Smooth muscle cell of the pulmonary artery (primary cell): ENCODE results near the gene KTN1. TPM values are rescaled to one million over a fixed set of nuclear protein-coding genes. Genes with fewer than 3 reads are reported as not detected.

ENCODE experiments used
- total RNA-seq: library from RNA; depleted of rRNA; stranded (reverse); fragments of >200 nt; gene quantifications from 2 replicates; pipeline ENCODE4 v1.2.3, GENCODE V29; 2014

KTN1 gene, protein sequence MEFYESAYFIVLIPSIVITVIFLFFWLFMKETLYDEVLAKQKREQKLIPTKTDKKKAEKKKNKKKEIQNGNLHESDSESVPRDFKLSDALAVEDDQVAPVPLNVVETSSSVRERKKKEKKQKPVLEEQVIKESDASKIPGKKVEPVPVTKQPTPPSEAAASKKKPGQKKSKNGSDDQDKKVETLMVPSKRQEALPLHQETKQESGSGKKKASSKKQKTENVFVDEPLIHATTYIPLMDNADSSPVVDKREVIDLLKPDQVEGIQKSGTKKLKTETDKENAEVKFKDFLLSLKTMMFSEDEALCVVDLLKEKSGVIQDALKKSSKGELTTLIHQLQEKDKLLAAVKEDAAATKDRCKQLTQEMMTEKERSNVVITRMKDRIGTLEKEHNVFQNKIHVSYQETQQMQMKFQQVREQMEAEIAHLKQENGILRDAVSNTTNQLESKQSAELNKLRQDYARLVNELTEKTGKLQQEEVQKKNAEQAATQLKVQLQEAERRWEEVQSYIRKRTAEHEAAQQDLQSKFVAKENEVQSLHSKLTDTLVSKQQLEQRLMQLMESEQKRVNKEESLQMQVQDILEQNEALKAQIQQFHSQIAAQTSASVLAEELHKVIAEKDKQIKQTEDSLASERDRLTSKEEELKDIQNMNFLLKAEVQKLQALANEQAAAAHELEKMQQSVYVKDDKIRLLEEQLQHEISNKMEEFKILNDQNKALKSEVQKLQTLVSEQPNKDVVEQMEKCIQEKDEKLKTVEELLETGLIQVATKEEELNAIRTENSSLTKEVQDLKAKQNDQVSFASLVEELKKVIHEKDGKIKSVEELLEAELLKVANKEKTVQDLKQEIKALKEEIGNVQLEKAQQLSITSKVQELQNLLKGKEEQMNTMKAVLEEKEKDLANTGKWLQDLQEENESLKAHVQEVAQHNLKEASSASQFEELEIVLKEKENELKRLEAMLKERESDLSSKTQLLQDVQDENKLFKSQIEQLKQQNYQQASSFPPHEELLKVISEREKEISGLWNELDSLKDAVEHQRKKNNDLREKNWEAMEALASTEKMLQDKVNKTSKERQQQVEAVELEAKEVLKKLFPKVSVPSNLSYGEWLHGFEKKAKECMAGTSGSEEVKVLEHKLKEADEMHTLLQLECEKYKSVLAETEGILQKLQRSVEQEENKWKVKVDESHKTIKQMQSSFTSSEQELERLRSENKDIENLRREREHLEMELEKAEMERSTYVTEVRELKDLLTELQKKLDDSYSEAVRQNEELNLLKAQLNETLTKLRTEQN (N-terminal part only)
- 105 and 124 TPM in 2 replicates for total RNA-seq

DNA sequence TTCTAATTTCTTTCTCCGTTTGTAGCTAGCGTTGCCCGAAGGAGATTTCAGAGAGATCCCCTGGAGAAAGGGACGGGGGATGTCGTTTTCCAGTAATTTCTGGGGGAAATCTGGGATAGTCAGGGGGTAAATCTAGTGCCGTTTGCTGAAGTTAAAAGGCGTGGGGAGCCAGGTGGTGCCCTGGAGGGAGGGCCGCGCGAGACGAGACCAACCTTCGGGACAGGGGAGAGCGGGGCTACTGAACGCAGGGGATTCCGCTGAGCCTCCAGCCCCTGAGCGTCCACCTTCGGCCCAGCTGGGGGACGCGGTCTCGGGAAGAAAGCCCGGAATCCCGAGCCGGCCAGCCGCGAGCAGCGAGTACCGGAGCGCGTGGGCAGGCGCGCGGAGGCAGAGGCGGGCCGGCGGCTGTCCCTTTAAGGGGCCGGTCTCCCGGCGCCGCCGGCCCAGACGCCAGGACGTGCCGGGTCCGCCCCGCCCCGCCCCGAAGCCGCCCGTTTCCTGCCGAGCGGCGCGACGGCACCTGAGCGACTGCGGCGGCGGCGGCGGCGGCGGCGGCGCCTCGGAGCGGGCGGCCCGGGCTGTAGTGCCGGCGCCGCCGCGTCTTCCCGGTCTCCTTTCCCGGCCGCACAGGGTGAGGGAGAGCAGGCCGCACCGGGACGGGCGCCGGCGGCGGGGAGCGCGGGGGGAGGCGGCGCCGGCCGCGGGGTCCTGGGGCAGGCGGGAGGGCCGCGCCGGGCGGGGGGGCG lies at the start of gene KTN1:
Gene KTN1 (plus strand): TSS at position 484 of the 746 bp plus-strand sequence. CDS start 31,842 bp downstream, outside the sequence.

Other genes starting within 250 kb of the KTN1 start
- gene ATG14, start 168.4 kb upstream of the KTN1 start, total RNA-seq: 15.6 and 17.5 TPM in 2 replicates
- gene TBPL2, start 139.6 kb upstream of the KTN1 start, total RNA-seq: not detected in 2 replicates